ENCODE measurements around the gene TOP3A. TPM values are rescaled to one million over a fixed set of nuclear protein-coding genes. Genes with fewer than 3 reads are reported as not detected.
A peak's percentile ranks its signal among the peaks of the same experiment; 100 is the strongest.

The TOP3A gene
- total and polyA plus RNA-seq, 2 of the 4 experiments (the other 2 are of a cell fraction) = 13.4 to 21.3 TPM

DNA sequence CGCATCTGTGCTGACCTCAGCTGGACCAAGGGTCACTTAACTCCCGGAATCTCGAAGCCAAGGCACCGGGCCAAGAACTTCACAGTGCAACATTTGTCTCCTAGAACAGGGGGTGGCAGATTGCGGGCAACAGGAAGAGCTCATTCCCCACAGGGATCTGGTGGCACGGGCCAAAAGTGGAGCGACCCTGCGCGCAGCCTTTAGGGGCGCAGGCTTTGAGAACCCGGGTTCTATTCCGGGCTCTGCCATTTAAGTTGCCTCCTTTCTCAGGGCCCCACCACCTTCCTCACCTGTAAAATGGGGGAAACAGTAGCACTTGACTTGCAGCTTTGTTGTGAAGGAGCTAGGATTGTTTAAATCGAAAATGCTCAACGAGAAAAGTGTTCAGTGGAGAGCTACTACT, 47.9 kb upstream of the TOP3A start:
- Histone ChIP-seq H3K27me3 (ENCODE audit: control insufficient read depth, insufficient read depth, low read length) (no peaks in the 10 kb centered on the region), H2BK15ac (ENCODE audit: low read depth, low read length) (no peak overlapping the region), H3K9me1 (ENCODE audit: insufficient read depth, low read length) (0 out of 2 replicates have a peak, but pooled peaks cover 2% of the 10 kb centered on the region), H3K14ac (replicated peaks; ENCODE audit: low read depth, low read length) (peak overlapping the region; percentile 10; the same call in 1 of the 2 replicates), H2AK5ac (ENCODE audit: low read depth, low read length) (no peak overlapping the region), H4K8ac (ENCODE audit: low read depth in 2 of 2, low read length in 2 of 2) (peak overlapping the region; percentile 39 to 47; a peak in 3 of 4 replicates), H2AFZ (replicated peaks; ENCODE audit: low read length, poor library complexity) (peak overlapping the region; percentile 88), H3K23ac (ENCODE audit: low read depth, low read length) (peak overlapping the region; percentile 63; the same call in 1 of the 2 replicates), H3K9me3 (ENCODE audit: control insufficient read depth, insufficient read depth, low read length) (no peaks in the 10 kb centered on the region), H3K27ac (ENCODE audit: insufficient read depth, low read length) (no peak overlapping the region; the same call in 1 of the 2 replicates), H3K9ac (ENCODE audit: low read depth, low read length) (peak overlapping the region; percentile 50), H3K36me3 (ENCODE audit: control insufficient read depth, insufficient read depth, low read length) (no peaks in the 10 kb centered on the region), H4K91ac (ENCODE audit: insufficient read depth, low read depth, low read length) (no peak overlapping the region), H3K79me1 (ENCODE audit: low read depth in 1 of 2, low read length in 2 of 2) (peaks cover 6 to 11% of the 10 kb centered on the region in 2 experiments; a peak in 3 of 4 replicates), H3K4me3 (ENCODE audit: insufficient read depth, low read depth, low read length) (peak overlapping the region; percentile 62), H3K4me2 (ENCODE audit: low read depth, low read length) (peak overlapping the region; percentile 81), H2BK5ac (ENCODE audit: low read depth, low read length, poor library complexity, severe bottlenecking) (no peak overlapping the region), H2AK9ac (replicated peaks; ENCODE audit: low read depth, low read length, poor library complexity) (peak overlapping the region; percentile 52), H2BK120ac (ENCODE audit: low read depth, low read length) (no peak overlapping the region), H3K56ac (ENCODE audit: extremely low read depth, insufficient read depth, low read length) (no peak overlapping the region; the same call in 1 of the 2 replicates), H3K4me1 (ENCODE audit: control insufficient read depth, insufficient read depth, low read length) (peaks cover 3% of the 10 kb centered on the region; the same call in 1 of the 2 replicates), H4K5ac (ENCODE audit: low read depth, low read length) (no peak overlapping the region), H4K20me1 (ENCODE audit: insufficient read depth, low read length) (no peaks in the 10 kb centered on the region), H3K4ac (ENCODE audit: low read depth, low read length) (0 out of 2 replicates have a peak overlapping the region, but pooled peaks have one; percentile 3), H3K18ac (ENCODE audit: low read depth, low read length) (no peak overlapping the region), H2BK20ac (ENCODE audit: low read depth, low read length) (no peak overlapping the region)
- ATAC-seq (ENCODE audit: low read depth) = no peak
- TF ChIP-seq BHLHE40 (IDR thresholded peaks at IDR 0.05; ENCODE audit: low read depth, low read length) = no peak
- no peak for TF ChIP-seq ELK1 (IDR thresholded peaks at IDR 0.05; ENCODE audit: borderline replicate concordance, low read depth, low read length)
- TF ChIP-seq CEBPB (IDR thresholded peaks at IDR 0.05; ENCODE audit: low read depth, low read length) = no peak
- TF ChIP-seq, protein P1, sequence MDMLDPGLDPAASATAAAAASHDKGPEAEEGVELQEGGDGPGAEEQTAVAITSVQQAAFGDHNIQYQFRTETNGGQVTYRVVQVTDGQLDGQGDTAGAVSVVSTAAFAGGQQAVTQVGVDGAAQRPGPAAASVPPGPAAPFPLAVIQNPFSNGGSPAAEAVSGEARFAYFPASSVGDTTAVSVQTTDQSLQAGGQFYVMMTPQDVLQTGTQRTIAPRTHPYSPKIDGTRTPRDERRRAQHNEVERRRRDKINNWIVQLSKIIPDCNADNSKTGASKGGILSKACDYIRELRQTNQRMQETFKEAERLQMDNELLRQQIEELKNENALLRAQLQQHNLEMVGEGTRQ (IDR thresholded peaks at IDR 0.05; ENCODE audit: low read depth, low read length) = no peak
- TF ChIP-seq RFX5 (IDR thresholded peaks at IDR 0.05; ENCODE audit: low read depth, low read length) = no peak
- no peak for TF ChIP-seq MAZ (IDR thresholded peaks at IDR 0.05; ENCODE audit: borderline replicate concordance, low read depth, low read length)
- TF ChIP-seq FOS (IDR thresholded peaks at IDR 0.05; ENCODE audit: low read depth, low read length) = no peak
- no peak for TF ChIP-seq MAFK (IDR thresholded peaks at IDR 0.05; ENCODE audit: low read depth, low read length)
- no peak for TF ChIP-seq POLR2A (IDR thresholded peaks at IDR 0.05; ENCODE audit: low read depth, low read length)
- TF ChIP-seq CHD1 (IDR thresholded peaks at IDR 0.05; ENCODE audit: low read depth, low read length) = no peak
- TF ChIP-seq RAD21 (IDR thresholded peaks at IDR 0.05; ENCODE audit: low read length) = no peak
- no peak for TF ChIP-seq SMC3 (IDR thresholded peaks at IDR 0.05; ENCODE audit: low read depth, low read length)
- ChIA-PET CTCF (no interaction called here), POLR2A (ENCODE audit: unreplicated experiment) (no interaction called here)
- in situ Hi-C loops (cut with MboI; ENCODE audit: low sequenced_read_pairs) = no loop called here
- dilution Hi-C loops (cut with HindIII; ENCODE audit: low sequenced_read_pairs, unreplicated experiment) = no loop called here
- no TSS peak for BruUV-seq (replicated peaks)
- intact Hi-C loops (cut with micrococcal nuclease) = no loop called here
- no peak for DNase-seq
- 3% methylated on average over 6 of the region's 14 CpGs; no CpG with 5 or more reads in 1 of the 2 experiments for WGBS, 2 experiments (ENCODE audit: extremely low coverage in 2 of 2, insufficient read length in 1 of 2)

Measured in IMR-90 (cell line).